GM12865 (cell line): ENCODE data around the gene FAM241B.

Experiments used
- DNase-seq: peaks from one replicate; pipeline ENCODE4 v3.0.0; 2010; ENCODE audit warnings: low read depth
- H3K4me3 ChIP-seq: 2 replicates; pipeline ENCODE4 v1.5.1; 2011; ENCODE audit warnings: mild to moderate bottlenecking, low read depth, low read length, control low read depth
- CTCF ChIP-seq: IDR thresholded peaks from 2 replicates; pipeline ENCODE4 v1.5.1; 2011; ENCODE audit warnings: low read length, control low read depth, low read depth, inconsistent platforms; ENCODE audit not compliant: insufficient read depth; ENCODE audit errors: missing control alignments

The FAM241B gene

GRCh38 chr10:69632516-69633199 lies 2.6 kb downstream of the FAM241B start:
- no peak for TF ChIP-seq CTCF
- no peak for DNase-seq
- H3K4me3 ChIP-seq = no peak overlapping the region

- no peak overlapping the region for H3K4me3 ChIP-seq
- no peak for TF ChIP-seq CTCF
- DNase-seq = no peak
Observed at GRCh38 chr10:69633673-69634635, 3.9 kb downstream of the FAM241B start.

- no peak for TF ChIP-seq CTCF
- DNase-seq = no peak
- no peak overlapping the region for H3K4me3 ChIP-seq
Observed at GRCh38 chr10:69634759-69635425, 4.8 kb downstream of the FAM241B start.

- no peak for TF ChIP-seq CTCF
- DNase-seq = no peak
Observed at GRCh38 chr10:69635428-69636272, 5.6 kb downstream of the FAM241B start.

GRCh38 chr10:69636273-69636575 lies 6.2 kb downstream of the FAM241B start:
- TF ChIP-seq CTCF = no peak
- no peak for DNase-seq
- H3K4me3 ChIP-seq = no peak overlapping the region

More at GRCh38 chr10:69635428-69636272, 5.6 kb downstream of the FAM241B start:
- H3K4me3 ChIP-seq = no peak overlapping the region
